NCI-H774 (cell line): ENCODE results near the gene PTPRN2.
"Not testable (repeated sequence)": the region's sequence is repeated elsewhere in the genome, so short reads cannot be mapped to it uniquely, and the experiment has no call there.

Source experiments
- DNase-seq: peaks from one replicate; lab custom pipeline; 2025; lab: John Stamatoyannopoulos, UW

PTPRN2 gene

GRCh38 chr7:158516524-158516923 lies 71.1 kb downstream of the PTPRN2 start:
- DNase-seq, result no peak

GRCh38 chr7:158512869-158513268 lies 74.8 kb downstream of the PTPRN2 start:
- no peak for DNase-seq

- DNase-seq, result no peak
Measured at GRCh38 chr7:158512042-158512441, 75.6 kb downstream of the PTPRN2 start.

GRCh38 chr7:158508802-158509385 lies 78.7 kb downstream of the PTPRN2 start:
- no peak for DNase-seq

GRCh38 chr7:158508321-158508720 lies 79.3 kb downstream of the PTPRN2 start:
- not testable (repeated sequence) for DNase-seq

- no peak for DNase-seq
Measured at GRCh38 chr7:158507917-158508316, 79.7 kb downstream of the PTPRN2 start.

GRCh38 chr7:158507175-158507574 lies 80.4 kb downstream of the PTPRN2 start:
- not testable (repeated sequence) for DNase-seq

- no peak for DNase-seq
Measured at GRCh38 chr7:158506626-158507025, 81.0 kb downstream of the PTPRN2 start.

- DNase-seq, result no peak
Measured at GRCh38 chr7:158505683-158506082, 81.9 kb downstream of the PTPRN2 start.

GRCh38 chr7:158502068-158502750 lies 85.4 kb downstream of the PTPRN2 start:
- DNase-seq, result no peak

- DNase-seq, result no peak
Measured at GRCh38 chr7:158501393-158502067, 86.1 kb downstream of the PTPRN2 start.

- no peak for DNase-seq
Measured at GRCh38 chr7:158500651-158501052, 87.0 kb downstream of the PTPRN2 start.

GRCh38 chr7:158499082-158499455 lies 88.6 kb downstream of the PTPRN2 start:
- DNase-seq, result no peak

GRCh38 chr7:158498443-158499081 lies 89.1 kb downstream of the PTPRN2 start:
- DNase-seq, result no peak

- DNase-seq, result no peak
Measured at GRCh38 chr7:158497627-158498026, 90.0 kb downstream of the PTPRN2 start.

- DNase-seq, result no peak
Measured at GRCh38 chr7:158495786-158496185, 91.8 kb downstream of the PTPRN2 start.

GRCh38 chr7:158495216-158495615 lies 92.4 kb downstream of the PTPRN2 start:
- DNase-seq, result no peak

- DNase-seq, result no peak
Measured at GRCh38 chr7:158494643-158495042, 93.0 kb downstream of the PTPRN2 start.

- no peak for DNase-seq
Measured at GRCh38 chr7:158494162-158494586, 93.4 kb downstream of the PTPRN2 start.

- DNase-seq, result no peak
Measured at GRCh38 chr7:158492367-158492764, 95.3 kb downstream of the PTPRN2 start.

GRCh38 chr7:158491094-158491493 lies 96.5 kb downstream of the PTPRN2 start:
- DNase-seq, result no peak

GRCh38 chr7:158490171-158490782 lies 97.3 kb downstream of the PTPRN2 start:
- DNase-seq, result no peak
